Chondrocyte (in vitro differentiated cells): Measurements from ENCODE around the gene AJAP1. TPM values are rescaled to one million over a fixed set of nuclear protein-coding genes. Genes with fewer than 3 reads are reported as not detected.
"Not testable (repeated sequence)": the region's sequence is repeated elsewhere in the genome, so short reads cannot be mapped to it uniquely, and the experiment has no call there.

ENCODE experiments used
- DNase-seq: peaks from one replicate; pipeline ENCODE4 v3.0.0; 2021; ENCODE audit warnings: mixed read lengths, low spot score
- H3K27ac Mint-ChIP-seq: one replicate; pipeline ENCODE4 v1.8.0; 2021; ENCODE audit warnings: mild to moderate bottlenecking, moderate library complexity, mixed read lengths; ENCODE audit not compliant: unreplicated experiment
- H3K27me3 Mint-ChIP-seq: 2 replicates; pipeline ENCODE4 v1.8.0; 2021; ENCODE audit warnings: low read depth, mixed read lengths
- H3K36me3 Mint-ChIP-seq: 2 replicates; pipeline ENCODE4 v1.8.0; 2021; ENCODE audit warnings: low read depth, mixed read lengths
- H3K4me1 Mint-ChIP-seq: 2 replicates; pipeline ENCODE4 v1.8.0; 2021; ENCODE audit warnings: low read depth, mild to moderate bottlenecking, mixed read lengths
- H3K4me3 Mint-ChIP-seq: one replicate; pipeline ENCODE4 v1.8.0; 2021; ENCODE audit warnings: mild to moderate bottlenecking, moderate library complexity, mixed read lengths; ENCODE audit not compliant: unreplicated experiment
- H3K9me3 Mint-ChIP-seq: 2 replicates; pipeline ENCODE4 v1.8.0; 2021; ENCODE audit warnings: low read depth, mixed read lengths
- total RNA-seq: library from RNA; stranded (reverse); gene quantifications from 3 replicates; pipeline ENCODE4 v1.2.1, GENCODE V29; 2021
- TF ChIP-seq, protein P1 (sequence below): fragments of 200-600 bp; sonication (generic); IDR thresholded peaks from 2 replicates; pipeline ENCODE4 v1.5.0; 2021; ENCODE audit warnings: antibody characterized with exemption, mild to moderate bottlenecking, moderate library complexity

AJAP1 gene
- total RNA-seq, 1 donor from 2014 or later, result not detected

GRCh38 chr1:4662723-4663122 is 8.3 kb downstream of the AJAP1 start:
- TF ChIP-seq, protein P1, sequence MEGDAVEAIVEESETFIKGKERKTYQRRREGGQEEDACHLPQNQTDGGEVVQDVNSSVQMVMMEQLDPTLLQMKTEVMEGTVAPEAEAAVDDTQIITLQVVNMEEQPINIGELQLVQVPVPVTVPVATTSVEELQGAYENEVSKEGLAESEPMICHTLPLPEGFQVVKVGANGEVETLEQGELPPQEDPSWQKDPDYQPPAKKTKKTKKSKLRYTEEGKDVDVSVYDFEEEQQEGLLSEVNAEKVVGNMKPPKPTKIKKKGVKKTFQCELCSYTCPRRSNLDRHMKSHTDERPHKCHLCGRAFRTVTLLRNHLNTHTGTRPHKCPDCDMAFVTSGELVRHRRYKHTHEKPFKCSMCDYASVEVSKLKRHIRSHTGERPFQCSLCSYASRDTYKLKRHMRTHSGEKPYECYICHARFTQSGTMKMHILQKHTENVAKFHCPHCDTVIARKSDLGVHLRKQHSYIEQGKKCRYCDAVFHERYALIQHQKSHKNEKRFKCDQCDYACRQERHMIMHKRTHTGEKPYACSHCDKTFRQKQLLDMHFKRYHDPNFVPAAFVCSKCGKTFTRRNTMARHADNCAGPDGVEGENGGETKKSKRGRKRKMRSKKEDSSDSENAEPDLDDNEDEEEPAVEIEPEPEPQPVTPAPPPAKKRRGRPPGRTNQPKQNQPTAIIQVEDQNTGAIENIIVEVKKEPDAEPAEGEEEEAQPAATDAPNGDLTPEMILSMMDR, result no peak
- Mint-ChIP-seq H3K4me3 (no peak overlapping the region), H3K27ac (no peak overlapping the region), H3K4me1 (no peaks in the 10 kb centered on the region), H3K36me3 (no peaks in the 10 kb centered on the region), H3K9me3 (no peaks in the 10 kb centered on the region), H3K27me3 (peaks cover 25% of the 10 kb centered on the region)
- DNase-seq, result no peak

DNA sequence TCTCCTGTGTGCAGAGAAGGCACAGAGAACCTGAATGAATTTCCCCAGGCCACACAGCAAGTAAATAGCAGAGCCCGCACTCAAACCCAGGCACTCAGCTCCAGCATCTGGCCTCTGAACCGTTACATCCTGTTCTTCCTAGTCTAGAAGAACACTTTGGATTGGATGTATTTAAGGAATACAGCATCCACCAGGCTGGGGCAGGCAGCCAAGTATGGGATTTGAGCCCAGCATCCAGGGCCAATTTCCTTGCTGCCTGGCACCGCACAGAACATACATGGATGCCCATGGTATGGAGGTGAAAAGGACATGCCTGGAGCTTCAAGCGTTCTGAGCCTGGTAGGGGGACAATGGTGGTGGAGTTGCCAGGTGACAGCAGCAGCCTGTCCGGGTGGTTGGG is 9.7 kb downstream of the AJAP1 start:
- Mint-ChIP-seq H3K4me1 (no peaks in the 10 kb centered on the region), H3K27ac (no peak overlapping the region), H3K36me3 (no peaks in the 10 kb centered on the region), H3K4me3 (no peak overlapping the region), H3K27me3 (peaks cover 15% of the 10 kb centered on the region), H3K9me3 (peaks cover 2% of the 10 kb centered on the region)
- DNase-seq, result no peak
- TF ChIP-seq, protein P1, result no peak

DNA sequence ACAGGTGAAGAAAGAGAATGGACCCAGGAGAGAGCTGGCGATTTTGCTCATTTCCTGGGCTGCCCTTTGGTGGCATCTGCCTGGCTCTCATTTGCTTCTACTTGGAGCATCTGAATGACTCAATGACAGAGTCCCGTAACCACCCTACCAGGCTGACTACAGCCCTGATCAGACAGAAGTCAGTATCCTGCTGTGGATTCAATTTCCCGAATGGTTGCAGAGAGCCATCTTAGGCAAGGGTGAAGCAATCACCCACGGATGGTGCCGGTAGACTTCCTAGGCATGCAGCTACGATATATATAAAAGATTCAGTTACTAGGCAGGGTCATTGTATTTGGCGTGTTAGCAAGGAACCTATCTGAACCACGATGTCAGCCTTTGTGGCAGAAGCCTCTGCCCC is 10.2 kb downstream of the AJAP1 start:
- TF ChIP-seq, protein P1, result no peak
- peaks cover 3% of the 10 kb centered on the region for H3K9me3 Mint-ChIP-seq
- no peak overlapping the region for H3K27ac Mint-ChIP-seq

GRCh38 chr1:4665456-4665855 is 11.0 kb downstream of the AJAP1 start:
- peaks cover 3% of the 10 kb centered on the region for H3K9me3 Mint-ChIP-seq
- H3K27me3 Mint-ChIP-seq, result peaks cover 2% of the 10 kb centered on the region
- no peak overlapping the region for H3K4me3 Mint-ChIP-seq
- H3K36me3 Mint-ChIP-seq, result no peaks in the 10 kb centered on the region
- no peak for DNase-seq
- TF ChIP-seq, protein P1, result no peak
- no peak overlapping the region for H3K27ac Mint-ChIP-seq
- H3K4me1 Mint-ChIP-seq, result no peaks in the 10 kb centered on the region

More for the DNA sequence above, 10.2 kb downstream of the AJAP1 start:
- H3K4me3 Mint-ChIP-seq, result no peak overlapping the region
- no peak for DNase-seq
- no peaks in the 10 kb centered on the region for H3K4me1 Mint-ChIP-seq
- no peaks in the 10 kb centered on the region for H3K36me3 Mint-ChIP-seq
- H3K27me3 Mint-ChIP-seq, result peaks cover 10% of the 10 kb centered on the region

- not testable (repeated sequence) for H3K4me1 Mint-ChIP-seq, H3K4me3 Mint-ChIP-seq, H3K27me3 Mint-ChIP-seq, H3K9me3 Mint-ChIP-seq, DNase-seq, H3K27ac Mint-ChIP-seq, H3K36me3 Mint-ChIP-seq
These were observed 12.3 kb downstream of the AJAP1 start for GRCh38 chr1:4666683-4667082.
